Astrocyte of the cerebellum (primary cell): Measurements from ENCODE around the gene PFKFB4.

Experiments
- DNase-seq: peaks from one replicate; pipeline ENCODE4 v3.0.0-alpha.2; 2011; ENCODE audit warnings: low read depth
- H3K4me3 ChIP-seq: 2 replicates; pipeline ENCODE4 v1.5.1; 2011; ENCODE audit warnings: mild to moderate bottlenecking, low read depth, low read length, moderate library complexity
- in situ Hi-C: cut with HindIII; loops from 2 replicates; pipeline ENCODE4 v1.10.0; 2017; ENCODE audit warnings: low sequenced_read_pairs
- TF ChIP-seq, protein P1 (sequence below): IDR thresholded peaks from 2 replicates; pipeline ENCODE4 v1.5.1; 2012; ENCODE audit warnings: low read length, low read depth, moderate library complexity, mild to moderate bottlenecking; ENCODE audit errors: missing control alignments

PFKFB4 gene

DNA sequence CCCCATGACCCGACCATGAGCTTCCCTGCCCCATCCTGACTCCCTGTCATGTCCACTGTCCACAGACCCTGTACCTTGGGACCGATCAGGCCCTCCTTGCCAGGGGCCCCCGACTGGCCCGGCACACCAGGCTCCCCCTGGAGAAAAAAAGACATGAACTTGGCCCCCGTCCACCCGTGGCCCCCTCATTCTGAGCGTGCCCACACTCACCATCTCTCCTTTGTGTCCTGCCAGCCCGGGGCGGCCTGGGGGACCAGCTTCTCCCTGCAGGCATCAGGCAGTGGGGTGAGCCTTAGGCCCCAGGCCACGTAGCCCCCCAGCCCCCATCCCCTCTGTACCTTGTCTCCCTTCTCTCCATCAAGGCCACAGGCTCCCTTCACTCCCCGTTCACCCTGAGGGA, 10.9 kb upstream of the PFKFB4 start:
- no peak for DNase-seq
- TF ChIP-seq, protein P1, sequence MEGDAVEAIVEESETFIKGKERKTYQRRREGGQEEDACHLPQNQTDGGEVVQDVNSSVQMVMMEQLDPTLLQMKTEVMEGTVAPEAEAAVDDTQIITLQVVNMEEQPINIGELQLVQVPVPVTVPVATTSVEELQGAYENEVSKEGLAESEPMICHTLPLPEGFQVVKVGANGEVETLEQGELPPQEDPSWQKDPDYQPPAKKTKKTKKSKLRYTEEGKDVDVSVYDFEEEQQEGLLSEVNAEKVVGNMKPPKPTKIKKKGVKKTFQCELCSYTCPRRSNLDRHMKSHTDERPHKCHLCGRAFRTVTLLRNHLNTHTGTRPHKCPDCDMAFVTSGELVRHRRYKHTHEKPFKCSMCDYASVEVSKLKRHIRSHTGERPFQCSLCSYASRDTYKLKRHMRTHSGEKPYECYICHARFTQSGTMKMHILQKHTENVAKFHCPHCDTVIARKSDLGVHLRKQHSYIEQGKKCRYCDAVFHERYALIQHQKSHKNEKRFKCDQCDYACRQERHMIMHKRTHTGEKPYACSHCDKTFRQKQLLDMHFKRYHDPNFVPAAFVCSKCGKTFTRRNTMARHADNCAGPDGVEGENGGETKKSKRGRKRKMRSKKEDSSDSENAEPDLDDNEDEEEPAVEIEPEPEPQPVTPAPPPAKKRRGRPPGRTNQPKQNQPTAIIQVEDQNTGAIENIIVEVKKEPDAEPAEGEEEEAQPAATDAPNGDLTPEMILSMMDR: no peak
- no peak overlapping the region for H3K4me3 ChIP-seq
- in situ Hi-C loops: no loop called here

DNA sequence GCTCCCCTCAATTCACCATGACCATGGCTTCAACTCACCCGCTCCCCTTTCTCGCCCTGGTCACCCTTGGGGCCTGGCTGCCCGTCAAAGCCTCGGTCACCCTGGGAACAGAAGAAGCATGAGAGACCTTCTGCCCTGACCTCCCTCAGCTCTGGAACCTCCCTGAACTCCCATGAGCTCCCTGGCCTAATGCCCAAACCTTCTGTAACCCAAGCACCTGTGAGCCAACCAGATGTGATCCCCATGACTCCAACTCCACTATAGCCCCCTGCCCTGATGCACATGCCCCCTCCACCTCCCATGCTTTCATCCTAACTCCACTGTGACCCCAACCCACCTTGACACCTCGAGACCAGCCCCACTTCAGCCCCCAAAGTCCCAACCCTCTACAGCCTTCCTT, 10.5 kb upstream of the PFKFB4 start:
- TF ChIP-seq, protein P1: no peak
- no peak for DNase-seq
- in situ Hi-C loops: no loop called here
- no peak overlapping the region for H3K4me3 ChIP-seq

DNA sequence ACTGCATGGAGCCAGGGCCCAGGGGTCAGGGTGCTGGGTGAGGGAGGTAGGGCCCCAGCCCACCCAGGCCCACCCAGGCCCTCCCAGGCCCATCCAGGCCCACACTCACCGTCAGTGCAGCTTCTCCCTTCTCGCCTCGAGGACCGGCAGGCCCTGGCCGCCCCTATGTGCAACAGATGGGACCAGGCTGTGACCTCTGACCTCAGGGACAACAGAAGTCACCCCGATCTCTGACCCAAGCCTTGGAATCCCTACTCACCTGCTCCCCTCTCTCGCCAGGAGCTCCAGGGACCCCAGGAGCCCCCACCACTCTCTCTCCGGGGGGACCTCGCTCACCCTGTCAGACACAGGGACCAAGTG, 9.8 kb upstream of the PFKFB4 start:
- no peak overlapping the region for H3K4me3 ChIP-seq
- in situ Hi-C loops: no loop called here
- DNase-seq: no peak
- TF ChIP-seq, protein P1: no peak

DNA sequence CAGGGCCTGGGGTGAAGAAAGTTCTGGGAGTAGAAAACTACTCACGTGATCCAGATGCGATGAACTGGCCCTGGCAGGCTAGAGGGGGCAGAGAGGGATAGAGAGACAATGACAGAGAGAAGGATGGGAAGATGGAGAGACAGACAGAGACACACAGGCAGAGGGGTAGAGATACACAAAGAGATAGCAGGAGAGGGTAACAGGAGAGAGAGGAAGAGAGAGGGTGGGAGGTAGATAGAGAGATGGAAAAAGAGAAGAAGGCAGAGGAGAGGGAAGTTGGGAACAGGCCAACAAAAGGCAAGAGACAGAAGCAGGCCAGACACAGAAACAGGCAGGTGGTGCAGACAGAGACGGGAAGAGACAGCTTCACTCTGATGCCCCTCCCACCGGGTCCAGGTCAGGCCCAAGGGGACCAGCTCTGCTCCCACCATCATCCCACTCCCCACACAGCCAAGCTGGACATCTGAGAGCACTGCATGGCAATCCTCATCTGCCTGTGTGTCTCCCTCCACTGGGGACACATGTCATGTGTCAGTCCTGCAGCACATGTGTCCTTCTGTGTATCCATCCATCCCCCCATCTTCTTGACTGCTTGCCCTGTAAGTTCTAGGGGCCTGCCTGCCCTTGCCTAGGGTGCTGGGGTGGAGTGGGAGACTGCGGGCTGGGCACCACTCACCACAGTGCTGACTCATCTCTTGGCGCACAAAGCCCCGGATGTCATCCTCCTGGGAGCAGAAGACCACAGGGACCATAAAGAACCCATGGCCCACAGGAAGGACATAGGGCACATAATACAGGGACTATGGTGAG, 9.2 kb upstream of the PFKFB4 start:
- H3K4me3 ChIP-seq: no peak overlapping the region
- TF ChIP-seq, protein P1: no peak
- in situ Hi-C loops: no loop called here
- peak; percentile 34 for DNase-seq

DNA sequence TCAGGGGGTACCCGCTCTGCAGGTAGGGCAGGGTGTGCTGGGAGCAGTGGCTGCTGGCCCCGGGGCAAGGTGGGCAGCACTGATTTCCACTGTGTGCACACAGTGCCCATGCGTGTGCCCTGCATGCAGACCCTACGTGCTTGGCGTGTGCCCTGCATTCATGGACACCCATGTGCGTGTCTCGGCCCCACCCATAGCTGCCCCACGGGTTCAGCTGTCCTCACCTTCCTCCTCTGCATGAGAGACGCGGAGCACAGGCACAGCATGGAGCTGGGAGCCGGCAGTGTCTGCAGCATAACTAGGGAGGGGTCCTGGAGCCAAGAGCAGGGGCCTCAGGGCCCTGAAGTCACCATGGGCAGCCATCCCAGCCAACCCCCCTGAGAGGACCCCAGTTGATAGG, 8.6 kb upstream of the PFKFB4 start:
- TF ChIP-seq, protein P1: no peak
- no peak overlapping the region for H3K4me3 ChIP-seq
- in situ Hi-C loops: no loop called here
- DNase-seq: no peak

DNA sequence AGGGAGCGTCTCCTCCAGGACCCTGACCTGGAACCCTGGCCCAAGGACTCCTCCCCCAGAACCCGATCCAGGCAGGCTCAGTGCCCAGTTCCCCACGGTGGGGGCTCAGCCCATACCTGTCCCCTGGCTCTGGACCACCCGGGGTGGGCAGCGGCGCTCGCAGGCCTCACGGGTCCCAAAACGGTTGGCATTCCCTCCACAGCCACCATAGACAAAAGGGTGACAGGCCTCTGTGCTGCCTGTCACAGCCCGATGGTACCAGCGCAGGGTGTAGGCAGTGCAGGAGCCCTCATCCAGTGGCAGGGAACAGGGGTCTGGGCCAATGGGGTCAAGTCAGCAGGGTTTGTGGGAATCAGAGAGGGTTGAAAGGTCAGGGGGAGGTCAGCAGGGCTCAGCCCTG, 8.1 kb upstream of the PFKFB4 start:
- TF ChIP-seq, protein P1: no peak
- no peak overlapping the region for H3K4me3 ChIP-seq
- in situ Hi-C loops: no loop called here
- no peak for DNase-seq
